Glomerular visceral epithelial cell (primary cell): Measurements from ENCODE around the gene BDH2.

ENCODE experiments used
- DNase-seq: peaks from one replicate; pipeline ENCODE4 v3.0.0-alpha.2; 2016; ENCODE audit errors: extremely low spot score

Gene BDH2

DNA sequence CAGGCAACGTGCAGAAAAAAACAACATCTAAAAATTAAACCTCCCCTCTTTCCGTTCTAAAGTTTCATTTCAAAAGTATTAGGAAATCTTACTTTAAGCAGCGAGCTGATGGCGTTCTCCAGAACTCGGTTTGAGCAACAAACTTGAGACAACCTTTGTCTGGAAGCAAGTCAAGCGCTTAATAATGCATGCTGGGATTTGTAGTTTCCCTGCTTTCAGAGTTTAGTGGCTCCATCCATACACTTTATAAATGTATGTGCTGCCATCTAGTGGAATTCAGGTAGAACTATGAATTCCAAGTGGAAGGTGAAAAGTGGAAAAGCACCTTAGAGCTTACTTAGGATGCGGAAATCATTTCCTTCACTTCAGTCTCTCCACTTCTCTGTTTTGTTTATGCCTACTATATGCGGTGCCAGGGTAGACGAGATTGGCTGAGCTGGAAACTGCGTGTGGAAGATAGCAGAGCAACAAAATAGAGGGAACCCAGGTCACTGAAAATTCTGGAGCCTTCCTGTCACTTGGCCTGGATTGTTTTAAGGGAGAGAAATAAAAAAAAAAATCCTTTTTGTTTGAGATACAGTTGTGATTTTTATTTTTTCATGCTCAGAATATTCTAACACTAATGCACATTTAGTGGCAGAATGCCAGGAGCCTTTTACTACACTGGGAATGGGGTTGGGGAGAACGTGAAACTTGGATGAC, at the start of gene BDH2:
TSS of gene BDH2 (minus strand) at position 144 of the 702 bp plus-strand sequence. CDS start 3,580 bp downstream, outside the sequence.
- peak; percentile 89 for DNase-seq

DNA sequence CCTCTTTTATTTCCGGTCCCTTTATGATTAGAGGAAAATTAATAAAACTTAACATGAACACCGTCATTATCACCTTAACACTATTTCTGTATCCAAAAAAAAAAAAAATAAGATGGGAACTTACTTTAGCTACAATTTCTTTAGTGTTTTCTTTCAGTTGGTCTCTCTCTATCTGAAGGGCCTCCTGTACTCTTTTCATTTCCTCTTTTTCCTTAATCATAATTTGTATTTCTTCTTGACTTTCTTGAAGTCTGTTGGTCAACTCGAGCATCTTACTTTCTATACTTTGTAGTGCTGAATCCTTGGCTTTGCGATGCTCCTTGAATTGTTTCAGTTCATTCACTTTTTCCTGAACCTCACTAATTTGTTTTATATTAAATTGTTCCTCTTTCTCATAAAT, 45.3 kb upstream of the BDH2 start:
- no peak for DNase-seq

DNA sequence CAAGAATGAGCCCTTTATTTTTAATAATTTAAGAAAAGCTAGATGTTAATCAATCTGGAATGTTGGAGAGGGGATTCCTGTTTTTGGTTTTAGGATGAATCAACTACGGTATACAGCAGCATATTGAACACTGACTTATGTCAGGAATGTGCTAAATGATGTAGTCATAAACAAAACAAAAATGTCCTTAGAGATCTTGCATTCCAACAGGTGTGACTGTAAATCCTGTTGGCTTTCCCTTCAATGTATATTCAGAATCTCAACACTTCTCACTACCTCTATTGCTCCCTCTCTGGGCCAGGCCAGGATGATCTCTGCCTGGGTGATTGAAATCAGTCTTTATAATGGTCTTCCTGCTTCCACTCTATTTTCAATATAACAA, 37.8 kb upstream of the BDH2 start:
- peak; percentile 31 for DNase-seq

DNA sequence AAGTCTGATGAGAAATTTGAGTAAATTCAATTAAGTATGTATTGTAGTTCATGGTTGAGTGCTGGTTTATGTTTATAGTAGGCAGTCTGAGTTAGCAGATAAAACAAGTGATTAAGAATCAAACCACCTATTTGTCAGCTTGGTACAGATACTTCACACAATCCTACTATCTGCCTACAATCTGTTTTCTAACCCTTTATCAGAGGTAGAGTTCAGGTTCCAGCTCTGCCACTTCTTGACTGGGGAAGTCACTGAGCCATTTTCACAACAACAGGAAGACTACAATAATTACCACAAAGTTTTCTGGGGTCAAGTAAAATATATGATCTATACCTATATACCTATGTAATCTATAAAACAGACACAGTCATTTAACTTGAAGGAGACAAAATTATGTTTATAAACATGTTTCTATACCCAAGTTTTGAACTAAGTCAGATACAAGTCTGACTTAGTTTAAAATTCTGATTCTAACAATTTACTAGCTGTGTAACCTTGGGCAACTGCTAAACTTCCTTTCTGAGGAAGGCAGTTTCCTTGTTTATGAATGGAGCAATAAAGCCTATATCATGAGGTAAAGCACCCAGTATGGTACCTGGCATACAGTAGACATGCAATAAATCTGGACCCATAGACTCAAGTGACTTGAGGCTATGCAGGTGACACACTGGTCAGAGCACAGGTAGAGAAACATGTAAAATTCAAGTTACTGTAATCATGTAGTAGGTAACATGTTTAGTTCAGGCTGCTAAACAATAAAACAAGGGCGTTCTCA, 37.2 kb upstream of the BDH2 start:
- DNase-seq, result no peak

DNA sequence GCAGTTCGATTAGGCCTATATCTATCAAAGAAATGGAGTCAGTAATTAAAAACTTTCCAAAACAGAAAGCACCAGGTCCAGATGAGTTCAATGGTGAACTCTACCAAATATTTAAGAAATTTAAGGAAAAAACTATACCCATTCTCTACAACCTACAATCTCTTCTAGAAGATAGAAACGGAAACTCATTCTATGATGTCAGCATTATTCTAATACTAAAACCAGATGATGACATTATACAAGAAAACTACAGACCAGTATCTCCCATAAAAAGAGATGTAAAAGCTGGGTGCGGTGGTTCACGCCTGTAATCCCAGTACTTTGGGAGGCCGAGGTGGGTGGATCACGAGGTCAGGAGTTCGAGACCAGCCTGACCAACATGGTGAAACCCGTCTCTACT, 29.5 kb upstream of the BDH2 start:
- no peak for DNase-seq

DNA sequence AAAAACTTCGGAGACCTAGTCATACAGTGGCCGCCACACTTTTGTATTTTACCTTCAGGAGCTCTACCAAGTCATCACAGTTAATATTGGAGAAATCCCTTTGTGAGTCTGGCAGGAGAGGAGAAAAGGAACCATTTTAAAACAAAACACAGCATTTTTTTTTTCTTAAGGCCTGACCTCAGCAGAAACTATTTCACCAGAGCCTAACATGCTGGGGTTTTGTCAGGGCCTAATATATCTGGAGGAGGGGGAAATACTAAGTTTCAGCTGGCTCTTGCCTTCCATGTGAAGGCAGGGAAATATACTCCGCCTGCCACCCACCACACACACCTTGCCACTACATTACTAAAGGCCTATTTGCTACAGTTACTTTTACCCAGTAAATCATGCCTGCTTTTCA, 26.5 kb upstream of the BDH2 start:
- DNase-seq, result no peak

DNA sequence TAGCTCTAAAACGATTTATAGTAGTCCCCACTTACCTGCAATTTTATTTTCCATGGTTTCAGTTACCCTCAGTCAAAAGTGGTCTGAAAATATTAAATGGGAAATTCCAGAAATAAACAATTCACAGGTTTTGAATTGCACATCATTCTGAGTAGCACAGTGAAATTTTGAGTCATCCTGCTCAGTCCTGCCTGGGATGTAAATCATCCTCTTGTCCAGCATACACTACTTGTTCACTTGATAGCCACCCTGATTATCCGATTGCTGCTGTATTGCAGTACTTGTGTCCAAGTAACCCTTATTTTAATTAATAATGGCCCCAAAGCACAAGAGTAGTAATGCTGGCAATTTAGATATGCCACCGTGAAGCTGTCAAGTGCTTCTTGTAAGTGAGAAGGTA, 23.5 kb upstream of the BDH2 start:
- no peak for DNase-seq

DNA sequence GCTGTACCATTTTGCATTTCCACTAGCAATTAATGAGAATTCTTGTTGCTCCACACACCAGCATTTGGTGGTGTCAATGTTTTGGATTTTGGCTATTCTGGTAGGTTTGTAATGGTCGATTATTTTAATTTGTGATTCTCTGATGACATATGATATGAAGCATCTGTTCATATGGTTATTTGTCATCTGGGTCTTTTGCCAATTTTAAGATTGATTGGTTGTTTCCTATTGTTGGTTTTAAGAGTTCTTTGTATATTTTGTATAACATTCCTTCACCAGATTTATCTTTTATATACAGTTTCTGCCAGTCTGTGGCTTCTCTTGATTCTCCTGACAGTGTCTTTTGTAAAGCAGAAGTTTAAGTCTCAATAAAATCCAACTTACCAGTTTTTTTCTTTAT, 18.5 kb upstream of the BDH2 start:
- no peak for DNase-seq

DNA sequence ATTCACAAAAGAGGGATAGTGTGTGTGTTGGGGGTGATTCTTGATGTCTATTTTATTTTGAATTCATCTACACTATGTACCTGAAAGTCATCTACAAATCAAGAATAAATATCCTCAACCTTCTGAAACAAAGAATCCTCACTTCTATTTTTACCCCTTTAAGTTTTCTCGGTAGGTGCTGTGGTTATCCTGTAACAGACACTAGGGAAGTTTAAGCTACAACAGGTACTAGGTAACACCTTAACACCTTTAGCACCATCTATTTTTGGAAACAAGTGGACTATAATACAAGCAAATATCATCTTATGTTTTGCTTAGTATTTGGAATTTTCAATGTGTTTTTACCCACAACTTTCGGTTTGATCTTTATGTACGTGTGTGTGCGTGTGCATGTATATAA, 12.0 kb upstream of the BDH2 start:
- no peak for DNase-seq

DNA sequence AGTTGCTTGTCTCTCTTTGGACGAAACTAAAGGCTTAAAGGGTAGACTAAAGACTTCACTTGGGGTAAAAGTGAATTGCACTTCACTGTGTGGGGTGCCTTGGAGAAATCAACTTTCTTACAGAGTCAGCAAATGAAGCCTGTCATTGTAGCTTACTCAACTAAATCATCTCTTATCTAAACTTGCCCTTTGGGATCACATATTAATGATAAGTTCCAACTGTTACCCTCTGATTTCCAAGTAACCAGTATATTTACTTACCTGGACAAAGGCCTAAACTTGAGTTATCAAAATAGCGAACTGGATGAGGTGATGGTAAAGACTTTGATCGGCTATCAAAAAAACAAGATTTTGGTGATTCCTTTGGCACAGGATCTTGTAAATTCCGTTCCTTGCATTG, 8.9 kb upstream of the BDH2 start:
- no peak for DNase-seq

DNA sequence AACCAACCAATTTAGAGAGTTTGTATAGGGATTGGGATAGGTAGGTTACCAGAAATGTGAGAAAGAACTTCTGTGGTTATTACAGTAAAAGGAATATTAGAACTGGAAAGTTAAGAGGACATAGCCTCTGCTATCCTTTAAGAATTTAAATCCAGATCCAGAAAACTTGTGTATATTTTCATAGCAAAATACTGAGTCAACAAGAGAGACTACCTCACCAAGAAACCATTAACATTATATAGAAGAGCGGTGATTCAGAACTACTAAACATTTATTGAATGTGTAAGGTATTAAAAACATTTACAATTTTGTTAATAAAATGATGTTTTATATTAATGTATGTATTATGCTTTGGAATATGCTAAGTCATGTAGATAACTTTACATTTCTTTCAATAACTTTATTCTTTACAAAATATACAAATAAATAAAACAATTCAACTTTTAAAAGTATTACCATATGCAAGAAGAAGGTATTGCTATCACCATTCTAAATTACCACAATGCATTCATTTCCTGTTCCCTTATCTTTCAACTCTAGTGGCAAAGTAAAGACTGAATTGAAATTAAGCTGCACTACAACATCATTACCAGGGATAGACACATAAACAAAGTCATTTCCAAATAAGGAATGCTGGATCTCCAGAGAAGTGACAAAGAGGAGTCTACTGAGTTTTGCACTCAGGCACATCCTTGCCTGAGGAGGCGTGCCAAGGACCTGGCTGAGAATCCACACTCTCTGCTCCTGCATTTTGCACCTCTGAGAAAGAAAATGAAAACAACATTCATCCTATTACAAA, 6.1 kb upstream of the BDH2 start:
- no peak for DNase-seq

DNA sequence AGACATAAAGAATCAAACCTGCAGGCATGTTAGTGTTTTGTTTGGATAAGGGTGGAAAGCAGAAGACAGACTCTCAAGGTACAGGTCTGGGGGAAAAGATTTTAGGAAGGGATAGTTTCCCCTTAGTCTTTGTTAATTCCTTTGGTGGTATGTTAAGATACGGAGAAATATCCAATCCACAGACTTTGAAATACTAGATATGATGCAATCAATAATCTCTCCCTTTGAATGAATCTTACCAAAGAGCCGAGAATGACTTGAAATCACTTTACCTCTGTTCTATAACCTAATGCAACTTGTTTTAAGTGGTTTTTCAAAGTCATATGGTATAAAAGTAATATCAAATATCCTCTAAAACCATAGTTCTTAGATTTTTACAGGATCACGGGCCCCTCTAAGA, 5.3 kb upstream of the BDH2 start:
- no peak for DNase-seq

DNA sequence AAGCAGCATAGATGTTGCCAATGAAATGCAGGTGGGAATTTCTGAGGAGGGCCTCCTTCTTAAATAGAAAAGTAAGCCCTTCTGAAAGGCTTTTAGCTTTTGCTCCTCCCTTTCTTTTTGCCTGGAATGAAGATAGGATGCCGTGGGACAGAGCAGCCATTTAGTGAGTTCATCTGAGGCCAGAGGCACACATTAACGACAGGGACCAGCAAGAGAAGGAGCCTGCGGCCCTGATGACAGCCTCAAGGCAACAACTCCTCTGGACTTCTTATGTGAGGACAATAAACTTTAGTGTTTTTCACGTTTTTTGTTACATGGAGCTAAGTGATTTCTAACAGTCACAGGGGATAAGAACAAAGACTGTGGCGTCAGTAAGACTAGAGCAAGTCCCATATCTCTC, 1.1 kb upstream of the BDH2 start:
- no peak for DNase-seq

DNA sequence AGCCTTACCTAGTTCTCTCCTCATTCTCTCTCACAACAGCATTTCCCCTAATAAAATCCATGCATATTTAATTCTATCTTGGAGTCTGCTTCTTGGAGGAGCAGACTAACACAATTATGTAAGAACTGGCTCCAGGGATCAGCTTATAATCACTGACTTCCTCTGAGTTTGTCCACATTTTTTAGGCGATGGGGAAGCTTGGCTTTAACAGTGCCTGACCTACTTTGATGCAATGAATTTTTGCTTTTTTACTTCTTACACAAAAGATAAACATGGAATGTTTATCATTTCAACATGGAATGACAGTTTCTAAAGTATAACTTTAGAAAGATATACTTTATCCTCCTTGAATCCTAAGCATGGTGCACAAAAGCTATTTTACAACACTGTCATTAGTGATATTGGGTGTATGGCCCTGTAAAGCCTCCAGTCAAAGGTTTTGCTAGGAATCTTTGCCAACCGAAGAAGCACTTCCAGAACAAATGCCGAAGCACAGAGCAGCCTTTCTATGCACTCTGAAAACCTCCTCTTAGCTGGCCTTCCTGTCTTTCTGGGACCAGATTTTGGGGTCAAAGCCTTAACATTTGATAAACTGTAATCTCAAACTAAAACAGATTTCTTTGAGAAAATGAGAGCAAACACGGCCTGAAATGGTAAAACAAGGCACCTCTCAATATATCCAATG, 736 bp downstream of the BDH2 start:
- DNase-seq, result no peak

DNA sequence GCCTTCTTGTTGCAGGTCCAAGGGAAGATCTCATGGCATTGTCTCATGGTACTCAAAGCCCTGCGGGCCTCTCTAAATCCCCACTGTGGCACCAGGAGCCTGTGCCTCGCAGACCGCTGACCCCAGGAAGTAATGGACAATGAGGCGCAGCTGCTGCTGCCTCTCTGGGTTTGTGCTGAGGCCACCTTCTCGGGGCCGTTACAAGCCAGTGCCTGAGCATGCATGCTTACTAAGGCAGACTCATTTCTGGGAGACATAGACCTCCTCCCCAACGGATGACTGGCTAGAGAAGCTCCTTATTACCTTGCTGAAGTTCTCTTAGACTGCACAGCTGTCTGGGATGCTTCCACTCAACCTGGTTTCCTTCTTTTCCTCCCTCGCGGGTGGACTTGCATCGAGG, 1.3 kb downstream of the BDH2 start:
- peak; percentile 29 for DNase-seq

DNA sequence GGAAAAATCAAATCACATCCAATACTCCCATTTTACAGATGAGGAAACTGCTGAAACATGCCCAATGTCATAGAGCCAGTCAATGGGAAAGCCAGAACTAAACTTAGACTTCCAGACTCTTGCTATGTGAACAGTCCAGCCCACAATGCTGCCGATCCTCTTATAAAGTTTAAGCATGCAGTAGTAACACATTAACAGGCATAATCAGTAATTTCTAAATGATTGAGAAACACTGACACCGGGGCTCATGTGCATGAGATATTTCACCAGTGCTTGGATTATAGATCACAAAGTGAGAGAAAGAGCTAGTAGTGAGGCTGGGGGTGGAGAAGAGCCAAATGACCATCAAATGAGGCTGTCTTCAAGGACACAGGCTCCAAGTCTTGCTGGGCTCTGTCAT, 2.5 kb downstream of the BDH2 start:
- DNase-seq, result no peak

DNA sequence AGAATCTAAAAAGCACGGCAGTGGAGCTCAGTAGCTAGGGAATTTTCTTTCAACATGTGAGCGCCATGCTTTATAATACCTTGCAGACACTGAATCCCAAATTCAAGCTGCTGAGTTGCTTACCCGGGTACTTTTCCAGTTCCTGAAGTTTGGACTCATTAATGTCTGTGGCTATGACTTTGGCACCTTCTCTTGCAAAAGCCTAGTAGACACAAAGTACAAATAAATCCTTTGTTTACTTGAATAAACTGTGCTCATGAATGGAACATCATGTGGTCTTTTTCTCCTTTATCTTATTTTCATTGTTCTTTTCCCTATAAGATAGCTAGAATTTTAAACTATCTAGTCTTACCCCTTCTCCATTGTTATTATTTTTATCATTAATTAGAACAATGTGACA, 4.6 kb downstream of the BDH2 start:
- no peak for DNase-seq

DNA sequence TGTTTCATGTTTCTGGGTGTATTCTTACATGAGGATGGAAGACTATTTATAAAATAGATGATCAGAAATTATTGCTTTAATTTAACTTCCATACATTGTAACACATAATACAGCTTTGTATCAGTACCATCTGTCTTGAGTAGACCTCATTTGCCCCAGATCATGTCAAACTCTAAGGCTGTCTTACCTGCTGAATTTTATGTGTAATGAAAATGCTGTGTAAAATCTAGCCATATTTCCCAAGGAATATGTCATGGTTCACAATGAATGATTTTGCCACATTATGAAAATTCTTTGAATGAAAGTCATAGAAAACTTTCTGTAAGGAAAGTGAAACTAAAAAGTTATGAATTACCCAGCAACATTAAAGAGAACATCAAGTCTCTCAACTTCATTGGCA, 7.4 kb downstream of the BDH2 start:
- no peak for DNase-seq

DNA sequence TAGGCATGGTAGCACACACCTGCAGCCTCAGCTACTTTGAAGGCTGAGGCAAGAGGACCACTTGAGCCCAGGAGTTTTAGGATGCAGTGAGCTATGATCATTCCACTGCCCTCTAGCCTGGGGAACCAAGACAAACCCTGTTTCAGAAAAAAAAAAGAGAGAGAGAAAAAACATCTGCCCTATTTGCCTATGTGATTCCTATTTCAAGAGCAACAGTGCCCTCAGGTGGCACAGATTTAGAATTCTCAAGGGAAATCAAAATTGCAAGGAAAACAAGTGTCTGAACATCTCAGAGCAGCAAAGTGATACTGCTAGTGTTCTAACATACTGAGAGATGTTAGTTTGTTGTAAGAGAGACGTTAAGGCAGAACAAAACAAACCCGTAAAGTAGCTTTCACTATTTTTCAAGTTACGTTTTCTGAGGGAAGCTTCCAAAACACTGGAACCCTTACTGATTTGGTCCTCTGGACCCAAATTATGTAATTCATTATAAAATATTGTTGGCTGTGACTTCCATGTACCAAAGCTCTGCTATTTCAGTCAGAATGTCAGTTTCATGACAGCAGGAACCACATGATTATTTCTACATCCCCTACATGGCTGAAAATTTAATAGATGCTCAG, 7.9 kb downstream of the BDH2 start:
- DNase-seq, result peak; percentile 68

DNA sequence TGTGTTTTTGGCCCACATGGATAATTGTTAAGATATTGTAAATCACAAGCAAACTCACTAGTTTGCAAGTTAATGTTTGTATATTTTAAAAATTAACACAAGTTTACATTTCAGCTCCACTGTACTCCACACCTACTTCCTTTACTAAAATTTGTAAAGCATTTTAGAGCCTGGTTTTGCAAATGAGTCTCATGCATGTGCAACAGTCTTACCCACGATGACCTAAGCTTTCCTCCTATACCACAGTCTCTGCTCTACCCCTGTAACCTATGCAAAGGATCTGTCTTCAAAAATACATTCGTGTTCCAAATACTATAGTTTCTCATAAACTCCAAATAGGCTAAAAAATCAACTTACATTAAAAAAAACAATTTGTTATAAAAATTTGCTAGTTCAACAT, 10.2 kb downstream of the BDH2 start:
- no peak for DNase-seq

DNA sequence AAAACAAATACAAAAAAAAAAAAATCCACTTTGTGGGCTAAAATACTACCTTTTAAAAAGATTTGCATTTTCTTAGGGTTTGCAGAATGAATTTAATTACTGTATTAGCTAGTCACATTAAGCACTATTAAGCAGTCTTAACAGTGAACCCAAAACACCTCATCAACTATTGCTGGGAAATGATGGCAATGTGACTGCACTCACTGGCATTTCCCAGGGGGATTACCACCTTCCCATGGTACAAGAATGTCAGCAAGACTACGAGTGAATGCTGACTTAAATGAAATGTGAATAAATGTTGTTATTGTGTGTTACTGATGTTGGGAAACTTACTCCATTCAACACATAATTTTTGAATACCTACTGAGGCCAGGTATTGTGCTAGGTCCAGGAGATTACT, 13.1 kb downstream of the BDH2 start:
- no peak for DNase-seq
